HL-60 (cell line): ENCODE data around the gene AXL.

Experiments
- DNase-seq, 2 experiments: peaks; one replicate each; pipeline ENCODE4 v3.0.0-alpha.2; 2010 to 2020; ENCODE audit warnings: low read depth in 1 of 2, low spot score in 1 of 2
- H3K27ac ChIP-seq: fragments of 250-450 bp; sonication (Bioruptor Pico); replicated peaks from 2 replicates; pipeline ENCODE4 v1.5.1; 2020; ENCODE audit warnings: mild to moderate bottlenecking, moderate library complexity
- H3K27me3 ChIP-seq: fragments of 250-450 bp; sonication (Bioruptor Pico); 2 replicates; pipeline ENCODE4 v1.5.1; 2021; ENCODE audit warnings: mild to moderate bottlenecking, moderate library complexity; ENCODE audit not compliant: insufficient read depth, poor library complexity, severe bottlenecking
- H3K4me3 ChIP-seq: replicated peaks from 2 replicates; pipeline ENCODE4 v1.5.1; 2011; ENCODE audit warnings: mild to moderate bottlenecking, control low read depth, low read length; ENCODE audit not compliant: insufficient read depth
- GABPA ChIP-seq: IDR thresholded peaks from 2 replicates; pipeline ENCODE4 v1.6.1; 2012; ENCODE audit warnings: low read depth
- POLR2AphosphoS5 ChIP-seq: IDR thresholded peaks from 2 replicates; pipeline ENCODE4 v1.6.1; 2012; ENCODE audit warnings: low read depth
- REST ChIP-seq: IDR thresholded peaks from 2 replicates; pipeline ENCODE4 v1.6.1; 2012; ENCODE audit warnings: low read depth; ENCODE audit not compliant: insufficient replicate concordance
- SPI1 ChIP-seq: IDR thresholded peaks from 2 replicates; pipeline ENCODE4 v1.6.1; 2012; ENCODE audit warnings: low read depth, mild to moderate bottlenecking, borderline replicate concordance
- TF ChIP-seq, protein P1 (sequence below): IDR thresholded peaks from one replicate; pipeline ENCODE4 v1.5.1; 2011; ENCODE audit warnings: low read length, control low read depth, inconsistent platforms; ENCODE audit not compliant: insufficient read depth

The AXL gene

GRCh38 chr19:41244117-41244516 lies 25.1 kb downstream of the AXL start:
- TF ChIP-seq SPI1 (no peak), REST (no peak), POLR2AphosphoS5 (no peak), GABPA (no peak)
- TF ChIP-seq, protein P1, sequence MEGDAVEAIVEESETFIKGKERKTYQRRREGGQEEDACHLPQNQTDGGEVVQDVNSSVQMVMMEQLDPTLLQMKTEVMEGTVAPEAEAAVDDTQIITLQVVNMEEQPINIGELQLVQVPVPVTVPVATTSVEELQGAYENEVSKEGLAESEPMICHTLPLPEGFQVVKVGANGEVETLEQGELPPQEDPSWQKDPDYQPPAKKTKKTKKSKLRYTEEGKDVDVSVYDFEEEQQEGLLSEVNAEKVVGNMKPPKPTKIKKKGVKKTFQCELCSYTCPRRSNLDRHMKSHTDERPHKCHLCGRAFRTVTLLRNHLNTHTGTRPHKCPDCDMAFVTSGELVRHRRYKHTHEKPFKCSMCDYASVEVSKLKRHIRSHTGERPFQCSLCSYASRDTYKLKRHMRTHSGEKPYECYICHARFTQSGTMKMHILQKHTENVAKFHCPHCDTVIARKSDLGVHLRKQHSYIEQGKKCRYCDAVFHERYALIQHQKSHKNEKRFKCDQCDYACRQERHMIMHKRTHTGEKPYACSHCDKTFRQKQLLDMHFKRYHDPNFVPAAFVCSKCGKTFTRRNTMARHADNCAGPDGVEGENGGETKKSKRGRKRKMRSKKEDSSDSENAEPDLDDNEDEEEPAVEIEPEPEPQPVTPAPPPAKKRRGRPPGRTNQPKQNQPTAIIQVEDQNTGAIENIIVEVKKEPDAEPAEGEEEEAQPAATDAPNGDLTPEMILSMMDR, result no peak
- no peak for DNase-seq
- H3K27me3 ChIP-seq, result no peaks in the 10 kb centered on the region
- H3K27ac ChIP-seq, result no peak overlapping the region
- no peak overlapping the region for H3K4me3 ChIP-seq

DNA sequence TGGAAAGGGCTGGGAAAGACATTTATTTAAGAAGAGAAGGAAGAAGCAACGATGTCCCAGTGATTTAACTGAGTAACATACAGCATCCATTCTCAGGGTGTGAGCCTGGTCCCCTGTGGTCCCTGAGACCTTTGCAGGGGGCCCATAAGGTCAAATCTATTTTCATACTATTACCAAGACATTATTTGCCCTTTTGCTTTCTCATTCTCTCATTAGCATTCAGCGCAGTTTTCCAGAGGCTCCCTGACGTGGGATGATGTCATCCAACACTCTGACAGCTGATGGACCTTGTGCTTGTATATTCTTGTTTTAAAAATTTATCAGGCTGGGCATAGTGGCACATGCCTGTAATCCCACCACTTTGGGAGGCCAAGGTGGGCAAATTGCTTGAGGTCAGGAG lies 26.8 kb downstream of the AXL start:
- TF ChIP-seq, protein P1, result no peak
- TF ChIP-seq POLR2AphosphoS5 (no peak), GABPA (no peak), REST (no peak), SPI1 (no peak)
- Histone ChIP-seq H3K4me3 (no peak overlapping the region), H3K27me3 (no peaks in the 10 kb centered on the region), H3K27ac (no peak overlapping the region)
- no peak for DNase-seq

DNA sequence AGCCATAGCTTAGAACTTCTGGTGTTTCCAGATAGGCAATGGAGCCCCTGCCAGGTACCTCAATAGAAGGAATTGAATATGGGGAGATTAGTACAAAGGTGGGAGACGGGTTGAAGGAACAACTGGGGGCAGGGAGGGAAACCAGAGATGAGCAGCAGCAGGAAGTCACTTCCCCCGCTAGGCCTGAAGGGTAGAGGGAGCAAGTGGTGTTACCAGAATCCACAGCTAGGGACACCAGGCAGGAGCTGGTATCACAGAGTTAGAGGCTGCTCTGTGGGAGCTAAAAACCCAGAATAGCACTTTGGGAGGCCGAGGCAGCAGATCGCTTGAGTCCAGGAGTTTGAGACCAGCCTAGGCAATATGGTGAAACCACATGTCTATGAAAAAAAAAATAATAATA lies 29.9 kb downstream of the AXL start:
- DNase-seq, result no peak
- no peaks in the 10 kb centered on the region for H3K27me3 ChIP-seq
- no peak for TF ChIP-seq REST
- TF ChIP-seq GABPA, result no peak
- TF ChIP-seq, protein P1, result no peak
- no peak for TF ChIP-seq SPI1
- no peak for TF ChIP-seq POLR2AphosphoS5
- H3K27ac ChIP-seq, result no peak overlapping the region
- H3K4me3 ChIP-seq, result no peak overlapping the region
